PFSK-1 (cell line): Measurements from ENCODE around the gene DSTN.

Source experiments
- FOXP2 ChIP-seq: optimal IDR thresholded peaks from 2 replicates; pipeline ENCODE3; 2011; ENCODE audit warnings: borderline replicate concordance, control low read depth, inconsistent platforms; ENCODE audit not compliant: insufficient read depth; ENCODE audit errors: extremely low read length, extremely low read depth
- POLR2AphosphoS5 ChIP-seq: IDR thresholded peaks from 2 replicates; pipeline ENCODE4 v1.6.1; 2012; ENCODE audit warnings: low read depth, mild to moderate bottlenecking, control low read depth, low read length, moderate library complexity
- SIN3A ChIP-seq: IDR thresholded peaks from 2 replicates; pipeline ENCODE4 v1.6.1; 2012; ENCODE audit warnings: mild to moderate bottlenecking, low read length, moderate library complexity, borderline replicate concordance; ENCODE audit not compliant: insufficient read depth
- TAF1 ChIP-seq: IDR thresholded peaks from 2 replicates; pipeline ENCODE4 v1.6.1; 2012; ENCODE audit warnings: low read length, control low read depth, borderline replicate concordance; ENCODE audit not compliant: insufficient read depth
- TF ChIP-seq, protein P1 (sequence below), 2 experiments: IDR thresholded peaks; 2 replicates each; pipeline versions ENCODE4 v1.6.1 to v1.8.0; 2011 to 2012; ENCODE audit warnings: low read depth in 2 of 2, low read length in 2 of 2, control low read depth in 1 of 2, inconsistent platforms in 1 of 2, mild to moderate bottlenecking in 1 of 2, moderate library complexity in 1 of 2; ENCODE audit not compliant: insufficient read depth in 1 of 2

DNA sequence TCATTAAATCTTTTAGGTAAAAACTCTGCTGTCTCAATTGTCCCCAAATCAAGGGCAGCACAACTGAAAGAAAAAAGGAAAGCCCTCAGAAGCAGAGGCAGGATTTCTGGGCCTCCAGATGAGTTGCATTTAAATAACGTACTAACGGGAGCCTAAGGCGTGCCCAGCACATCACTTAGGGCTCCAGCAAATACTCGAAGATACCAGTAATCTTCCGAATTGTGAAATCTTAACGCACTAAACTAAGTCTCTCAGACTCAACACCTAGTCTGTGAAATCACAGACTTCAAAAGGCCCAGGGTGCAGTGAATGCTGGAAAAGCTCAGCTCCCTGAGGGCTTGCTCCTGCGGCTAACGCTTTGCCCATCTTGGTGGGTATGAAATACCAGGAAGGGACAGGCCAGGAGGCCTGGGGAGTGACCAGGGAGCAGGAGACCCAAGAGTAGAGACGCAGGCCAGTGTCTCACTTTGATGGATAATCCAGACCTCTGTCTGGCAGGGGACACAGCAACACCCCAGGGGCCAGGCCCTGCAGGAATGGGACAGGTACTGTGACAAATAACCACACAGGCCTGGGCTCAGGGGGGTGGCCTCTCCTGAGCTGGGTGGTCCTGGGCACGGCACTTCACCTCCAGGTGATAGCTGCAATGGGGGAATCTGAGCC, 75.8 kb downstream of the DSTN start:
- TF ChIP-seq TAF1 (no peak), POLR2AphosphoS5 (no peak), SIN3A (no peak), FOXP2 (no peak)
- TF ChIP-seq, protein P1, sequence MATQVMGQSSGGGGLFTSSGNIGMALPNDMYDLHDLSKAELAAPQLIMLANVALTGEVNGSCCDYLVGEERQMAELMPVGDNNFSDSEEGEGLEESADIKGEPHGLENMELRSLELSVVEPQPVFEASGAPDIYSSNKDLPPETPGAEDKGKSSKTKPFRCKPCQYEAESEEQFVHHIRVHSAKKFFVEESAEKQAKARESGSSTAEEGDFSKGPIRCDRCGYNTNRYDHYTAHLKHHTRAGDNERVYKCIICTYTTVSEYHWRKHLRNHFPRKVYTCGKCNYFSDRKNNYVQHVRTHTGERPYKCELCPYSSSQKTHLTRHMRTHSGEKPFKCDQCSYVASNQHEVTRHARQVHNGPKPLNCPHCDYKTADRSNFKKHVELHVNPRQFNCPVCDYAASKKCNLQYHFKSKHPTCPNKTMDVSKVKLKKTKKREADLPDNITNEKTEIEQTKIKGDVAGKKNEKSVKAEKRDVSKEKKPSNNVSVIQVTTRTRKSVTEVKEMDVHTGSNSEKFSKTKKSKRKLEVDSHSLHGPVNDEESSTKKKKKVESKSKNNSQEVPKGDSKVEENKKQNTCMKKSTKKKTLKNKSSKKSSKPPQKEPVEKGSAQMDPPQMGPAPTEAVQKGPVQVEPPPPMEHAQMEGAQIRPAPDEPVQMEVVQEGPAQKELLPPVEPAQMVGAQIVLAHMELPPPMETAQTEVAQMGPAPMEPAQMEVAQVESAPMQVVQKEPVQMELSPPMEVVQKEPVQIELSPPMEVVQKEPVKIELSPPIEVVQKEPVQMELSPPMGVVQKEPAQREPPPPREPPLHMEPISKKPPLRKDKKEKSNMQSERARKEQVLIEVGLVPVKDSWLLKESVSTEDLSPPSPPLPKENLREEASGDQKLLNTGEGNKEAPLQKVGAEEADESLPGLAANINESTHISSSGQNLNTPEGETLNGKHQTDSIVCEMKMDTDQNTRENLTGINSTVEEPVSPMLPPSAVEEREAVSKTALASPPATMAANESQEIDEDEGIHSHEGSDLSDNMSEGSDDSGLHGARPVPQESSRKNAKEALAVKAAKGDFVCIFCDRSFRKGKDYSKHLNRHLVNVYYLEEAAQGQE (IDR thresholded peaks at IDR 0.05; ENCODE audit: insufficient read depth in 1 of 2, low read depth in 2 of 2, low read length in 2 of 2): no peak
